SK-N-SH treated with all-trans-retinoic acid at 6 μM for 48 hours (cell line): ENCODE measurements around the gene SMIM30.

Experiments used
- ATAC-seq: fragments of 200-7000 bp; cut with Tn5 transposase; 3 replicates; pipeline ENCODE4 v1.9.1; 2020; ENCODE audit warnings: mild to moderate bottlenecking, moderate library complexity
- CREB5 ChIP-seq: fragments of 250-450 bp; sonication (Bioruptor Pico); IDR thresholded peaks from 2 replicates; pipeline ENCODE4 v1.5.1; 2020; ENCODE audit warnings: low read depth, mild to moderate bottlenecking, moderate library complexity
- CSDC2 ChIP-seq: fragments of 250-450 bp; sonication (Bioruptor Pico); IDR thresholded peaks from 2 replicates; pipeline ENCODE4 v1.5.0; 2020; ENCODE audit warnings: mild to moderate bottlenecking, moderate library complexity
- ESRRG ChIP-seq: fragments of 250-450 bp; sonication (Bioruptor Pico); IDR thresholded peaks from 2 replicates; pipeline ENCODE4 v1.6.1; 2021; ENCODE audit warnings: mild to moderate bottlenecking
- GLIS3 ChIP-seq: fragments of 250-450 bp; sonication (Bioruptor Pico); IDR thresholded peaks from 2 replicates; pipeline ENCODE4 v1.5.0; 2020; ENCODE audit warnings: mild to moderate bottlenecking, moderate library complexity
- OSR1 ChIP-seq: fragments of 250-450 bp; sonication (Bioruptor Pico); IDR thresholded peaks from 2 replicates; pipeline ENCODE4 v1.8.0; 2022; ENCODE audit warnings: moderate library complexity, mild to moderate bottlenecking, inconsistent platforms
- PATZ1 ChIP-seq: fragments of 250-450 bp; sonication (Bioruptor Pico); IDR thresholded peaks from 2 replicates; pipeline ENCODE4 v1.8.0; 2020; ENCODE audit warnings: mild to moderate bottlenecking, moderate library complexity, borderline replicate concordance
- POU6F1 ChIP-seq: fragments of 250-450 bp; sonication (Bioruptor Pico); IDR thresholded peaks from 2 replicates; pipeline ENCODE4 v1.8.0; 2021; ENCODE audit warnings: low read depth, mild to moderate bottlenecking, moderate library complexity, borderline replicate concordance
- PPARA ChIP-seq: fragments of 250-450 bp; sonication (Bioruptor Pico); IDR thresholded peaks from 2 replicates; pipeline ENCODE4 v1.5.0; 2020; ENCODE audit warnings: mild to moderate bottlenecking, borderline replicate concordance
- SNAI2 ChIP-seq: fragments of 250-450 bp; sonication (Bioruptor Pico); IDR thresholded peaks from 2 replicates; pipeline ENCODE4 v1.5.0; 2020; ENCODE audit warnings: mild to moderate bottlenecking, moderate library complexity
- TOX ChIP-seq: fragments of 250-450 bp; sonication (Bioruptor Pico); IDR thresholded peaks from 2 replicates; pipeline ENCODE4 v1.8.0; 2021; ENCODE audit warnings: mild to moderate bottlenecking, moderate library complexity, borderline replicate concordance
- TSHZ2 ChIP-seq: fragments of 250-450 bp; sonication (Bioruptor Pico); IDR thresholded peaks from 2 replicates; pipeline ENCODE4 v1.5.0; 2020; ENCODE audit warnings: mild to moderate bottlenecking, moderate library complexity
- ZNF8 ChIP-seq: fragments of 450-650 bp; formaldehyde crosslinking; IDR thresholded peaks from 2 replicates; pipeline ENCODE4 v1.5.0; 2020; ENCODE audit warnings: mild to moderate bottlenecking, moderate library complexity

The SMIM30 gene

GRCh38 chr7:113078331-113078730 lies 40.0 kb downstream of the SMIM30 start:
- TF ChIP-seq SNAI2 (CRISPR knock-in tag) (no peak), PATZ1 (CRISPR knock-in tag) (no peak), POU6F1 (CRISPR knock-in tag) (no peak), CSDC2 (no peak)
- TF ChIP-seq, all 23 proteins: peak for 0
- no peak for ATAC-seq

- TF ChIP-seq TOX (CRISPR knock-in tag) = no peak
- no peak for TF ChIP-seq PPARA (CRISPR knock-in tag)
- TF ChIP-seq TSHZ2 = no peak
- TF ChIP-seq CREB5 = no peak
- TF ChIP-seq CSDC2 = no peak
- no peak for ATAC-seq
These were observed 41.7 kb downstream of the SMIM30 start for GRCh38 chr7:113076703-113077102.

GRCh38 chr7:113071465-113071864 lies 46.9 kb downstream of the SMIM30 start:
- ATAC-seq = no peak
- no peak for TF ChIP-seq ESRRG
- TF ChIP-seq ZNF8 (CRISPR knock-in tag) = no peak
- TF ChIP-seq OSR1 (CRISPR knock-in tag) = no peak
- TF ChIP-seq GLIS3 (CRISPR knock-in tag) = no peak
- TF ChIP-seq CSDC2 = no peak
- TF ChIP-seq POU6F1 (CRISPR knock-in tag) = no peak
- TF ChIP-seq PATZ1 (CRISPR knock-in tag) = no peak
- TF ChIP-seq PPARA (CRISPR knock-in tag) = no peak
- no peak for TF ChIP-seq SNAI2 (CRISPR knock-in tag)
